ENCODE data around the gene CORO2B.
A peak's percentile ranks its signal among the peaks of the same experiment; 100 is the strongest.

The CORO2B gene

GRCh38 chr15:68578980-68579935 lies at the start of gene CORO2B:
Gene CORO2B, plus strand, starts transcription at chr15:68578993. Its CDS starts 270 bp downstream, at chr15:68579263.
- DNase-seq (ENCODE audit: low read depth) = no peak

- DNase-seq (ENCODE audit: low read depth) = no peak
Measured at GRCh38 chr15:68531387-68532179, 47.2 kb upstream of the CORO2B start.

- DNase-seq (ENCODE audit: low read depth) = no peak
Measured at GRCh38 chr15:68536331-68537095, 42.3 kb upstream of the CORO2B start.

GRCh38 chr15:68537097-68537496 lies 41.7 kb upstream of the CORO2B start:
- no peak for DNase-seq (ENCODE audit: low read depth)

GRCh38 chr15:68537506-68537905 lies 41.3 kb upstream of the CORO2B start:
- no peak for DNase-seq (ENCODE audit: low read depth)

- no peak for DNase-seq (ENCODE audit: low read depth)
Measured at GRCh38 chr15:68538311-68538710, 40.5 kb upstream of the CORO2B start.

- DNase-seq (ENCODE audit: low read depth) = no peak
Measured at GRCh38 chr15:68541743-68542142, 37.0 kb upstream of the CORO2B start.

GRCh38 chr15:68542348-68542747 lies 36.4 kb upstream of the CORO2B start:
- no peak for DNase-seq (ENCODE audit: low read depth)

- no peak for DNase-seq (ENCODE audit: low read depth)
Measured at GRCh38 chr15:68542771-68543164, 36.0 kb upstream of the CORO2B start.

- no peak for DNase-seq (ENCODE audit: low read depth)
Measured at GRCh38 chr15:68543165-68544008, 35.4 kb upstream of the CORO2B start.

- no peak for DNase-seq (ENCODE audit: low read depth)
Measured at GRCh38 chr15:68546318-68546717, 32.5 kb upstream of the CORO2B start.

GRCh38 chr15:68548364-68548763 lies 30.4 kb upstream of the CORO2B start:
- no peak for DNase-seq (ENCODE audit: low read depth)

GRCh38 chr15:68550004-68550403 lies 28.8 kb upstream of the CORO2B start:
- DNase-seq (ENCODE audit: low read depth) = no peak

- DNase-seq (ENCODE audit: low read depth) = peak; percentile 57
Measured at GRCh38 chr15:68550498-68551295, 28.1 kb upstream of the CORO2B start.

- no peak for DNase-seq (ENCODE audit: low read depth)
Measured at GRCh38 chr15:68551296-68551635, 27.5 kb upstream of the CORO2B start.

GRCh38 chr15:68552344-68552743 lies 26.4 kb upstream of the CORO2B start:
- no peak for DNase-seq (ENCODE audit: low read depth)

GRCh38 chr15:68552773-68553172 lies 26.0 kb upstream of the CORO2B start:
- DNase-seq (ENCODE audit: low read depth) = no peak

- no peak for DNase-seq (ENCODE audit: low read depth)
Measured at GRCh38 chr15:68553314-68553993, 25.3 kb upstream of the CORO2B start.

GRCh38 chr15:68553994-68554720 lies 24.6 kb upstream of the CORO2B start:
- peak; percentile 32 for DNase-seq (ENCODE audit: low read depth)
